Measurements from ENCODE around the gene ARHGEF38.
"Not testable (repeated sequence)": the region's sequence is repeated elsewhere in the genome, so short reads cannot be mapped to it uniquely, and the experiment has no call there.

The ARHGEF38 gene

DNA sequence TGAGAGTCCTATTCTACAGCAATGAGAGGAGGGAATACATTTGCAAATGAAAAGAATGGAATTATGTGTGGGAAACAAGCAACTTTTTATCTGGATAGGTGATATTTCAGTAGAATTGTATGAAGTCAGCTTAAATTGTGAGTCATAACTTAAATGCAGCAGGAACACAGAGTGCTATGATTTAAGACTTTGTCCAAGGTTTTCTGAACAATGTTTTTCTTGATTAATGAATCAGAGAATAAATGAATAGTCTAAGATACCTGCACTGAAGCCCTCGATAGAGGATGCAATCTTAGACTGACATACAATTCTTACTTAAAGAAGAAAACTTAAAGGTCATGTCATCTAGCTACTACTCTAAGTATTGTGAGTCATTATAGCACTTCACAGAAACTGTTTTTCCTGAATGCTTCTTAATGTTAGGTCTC lies 8.0 kb downstream of the ARHGEF38 start:
- no peak for DNase-seq (ENCODE audit: low read depth in 2 of 2)

DNA sequence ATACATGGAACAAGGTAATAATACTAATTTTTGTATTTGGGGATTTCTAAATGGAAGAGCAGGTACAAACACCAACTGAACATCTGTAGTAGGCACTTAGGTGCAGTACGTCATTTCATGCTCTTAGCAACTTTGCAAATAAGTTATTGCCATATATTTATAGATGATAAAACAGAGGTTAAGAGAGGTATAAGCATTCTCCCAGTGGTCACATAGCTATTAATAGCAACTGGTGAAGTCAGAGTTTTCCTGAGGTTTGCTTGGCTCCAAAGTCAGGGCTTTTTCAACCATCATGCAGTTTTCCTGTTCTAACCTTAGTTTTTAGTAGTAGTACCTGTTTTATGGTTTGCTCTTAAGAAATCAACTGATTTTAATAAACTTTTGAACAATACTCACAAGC lies 10.9 kb downstream of the ARHGEF38 start:
- no peak for DNase-seq (ENCODE audit: low read depth in 2 of 2)

GRCh38 chr4:105568584-105568983 lies 16.2 kb downstream of the ARHGEF38 start:
- no peak for DNase-seq (ENCODE audit: low read depth in 2 of 2)

DNA sequence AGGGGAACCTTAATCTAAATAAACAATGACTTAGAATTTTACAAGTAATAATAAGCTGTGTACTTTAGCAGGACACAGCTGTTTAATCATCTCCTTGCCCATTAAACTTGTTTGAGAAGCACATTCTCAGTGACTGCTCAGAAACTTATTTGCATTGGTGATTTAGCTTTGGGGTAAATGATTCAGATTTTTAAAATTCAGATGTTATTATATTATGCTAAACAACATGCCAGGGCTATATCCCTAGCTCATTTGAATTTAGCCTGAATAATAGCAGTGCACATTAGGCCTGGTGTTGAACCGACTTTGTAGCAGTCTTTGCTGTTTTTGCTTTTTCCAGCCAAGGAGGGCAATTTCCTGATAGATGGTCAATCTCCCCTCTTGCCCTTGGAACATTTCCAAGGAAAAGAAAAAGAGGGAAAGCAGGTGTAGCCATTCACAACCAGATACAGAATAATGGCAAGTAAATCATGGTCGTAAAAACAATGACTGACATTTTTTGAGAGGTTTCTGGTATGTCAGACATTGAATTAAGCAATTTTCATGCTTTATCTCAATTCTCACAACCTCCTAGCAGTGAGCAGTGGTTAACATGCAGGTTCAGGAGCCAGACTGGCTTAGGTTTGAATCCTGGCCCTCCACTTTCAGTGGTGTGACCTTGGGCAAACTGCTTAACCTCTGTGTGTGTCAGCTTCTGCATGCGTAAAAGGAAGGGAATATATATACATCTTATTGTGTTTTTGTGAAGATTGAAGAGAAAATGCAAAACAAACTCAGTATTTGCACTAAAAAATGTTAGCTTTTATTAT lies 16.8 kb downstream of the ARHGEF38 start:
- no peak for DNase-seq (ENCODE audit: low read depth in 2 of 2)

DNA sequence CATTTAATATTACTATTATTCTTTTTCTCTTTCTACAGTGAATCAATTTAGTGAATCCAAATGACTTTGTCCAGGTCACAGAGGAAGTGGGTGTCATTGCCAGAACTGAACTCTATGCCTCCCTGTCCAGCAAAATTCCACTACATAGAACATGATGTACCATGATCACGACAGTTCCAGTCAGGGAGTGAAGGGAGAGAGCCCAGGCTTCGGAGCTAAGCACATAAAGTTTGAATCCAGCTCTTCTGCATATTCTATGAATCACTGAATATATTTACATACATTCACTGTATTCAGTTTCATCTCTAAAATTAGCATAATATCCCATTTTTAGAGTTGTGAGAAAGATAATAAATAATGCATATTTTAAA lies 17.4 kb downstream of the ARHGEF38 start:
- no peak for DNase-seq (ENCODE audit: low read depth in 2 of 2)

DNA sequence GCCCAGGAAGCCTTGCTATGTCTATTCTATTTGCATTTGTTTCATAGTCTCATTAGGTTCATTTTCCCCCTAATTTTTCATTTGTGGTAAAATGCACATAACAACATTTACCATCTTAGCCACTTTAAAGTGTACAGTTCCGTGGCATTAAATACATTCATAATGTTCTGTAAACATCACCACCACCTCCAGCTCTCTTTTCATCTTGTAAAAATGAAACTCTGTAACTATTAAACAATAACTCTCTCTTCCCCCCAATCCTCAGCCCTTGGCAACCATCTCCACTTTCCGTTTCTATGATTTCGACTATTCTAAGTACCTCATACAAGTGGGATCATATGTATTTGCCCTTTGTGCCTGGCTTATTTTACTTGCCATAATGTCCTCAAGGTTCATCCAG lies 19.9 kb downstream of the ARHGEF38 start:
- DNase-seq (ENCODE audit: low read depth in 2 of 2), result no peak

DNA sequence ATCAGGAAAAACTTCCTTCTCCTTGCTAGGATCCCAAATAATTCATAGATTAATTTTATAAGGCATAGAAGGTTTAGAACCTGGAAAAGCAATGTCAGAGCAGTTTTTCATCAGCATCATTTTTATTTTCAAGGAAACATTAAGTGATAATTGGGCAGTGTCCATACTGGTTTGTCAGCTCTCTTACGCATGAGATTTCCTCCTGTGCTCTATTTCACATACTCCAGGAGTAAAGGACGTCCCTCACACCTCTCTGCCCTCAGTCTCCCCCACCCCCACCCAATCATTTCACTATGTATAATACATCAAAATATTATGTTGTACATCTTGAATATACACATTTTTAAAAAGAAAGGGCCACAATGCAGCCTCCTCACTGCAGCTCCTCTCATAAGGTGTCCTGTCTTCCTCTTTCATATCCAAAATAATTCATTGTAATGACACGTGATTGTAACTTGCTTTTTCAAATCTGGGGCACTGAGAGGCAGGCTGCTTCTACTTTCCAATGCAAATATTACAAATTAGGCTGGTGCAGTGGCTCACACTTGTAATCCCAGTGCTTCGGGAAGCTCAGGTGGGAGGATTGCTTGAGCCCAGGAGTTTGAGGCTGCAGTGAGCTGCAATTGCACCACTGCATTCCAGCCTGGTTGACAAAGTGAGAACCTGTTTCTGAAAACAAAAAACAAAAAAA lies 34.4 kb downstream of the ARHGEF38 start:
- DNase-seq (ENCODE audit: low read depth in 2 of 2), result no peak

GRCh38 chr4:105587841-105588240 lies 35.4 kb downstream of the ARHGEF38 start:
- DNase-seq (ENCODE audit: low read depth in 2 of 2), result no peak

DNA sequence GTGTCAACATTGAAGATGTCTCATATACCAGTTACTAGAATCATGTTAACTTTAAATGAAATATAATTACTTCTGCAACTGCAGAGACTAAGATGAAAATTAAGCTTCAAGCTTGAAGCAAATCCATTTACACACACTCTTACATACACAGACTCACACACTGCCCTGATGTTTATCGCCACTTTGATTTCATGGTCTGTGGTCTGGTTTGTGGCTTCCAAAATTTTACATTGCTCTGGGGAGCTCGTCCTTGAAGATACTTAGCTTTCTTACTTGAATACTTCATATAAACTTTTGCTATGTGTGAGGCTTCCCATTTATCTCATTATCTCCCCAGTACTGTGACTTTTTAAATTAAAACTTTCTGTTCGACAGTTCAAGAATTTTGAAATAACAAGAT lies 35.8 kb downstream of the ARHGEF38 start:
- no peak for DNase-seq (ENCODE audit: low read depth in 2 of 2)

DNA sequence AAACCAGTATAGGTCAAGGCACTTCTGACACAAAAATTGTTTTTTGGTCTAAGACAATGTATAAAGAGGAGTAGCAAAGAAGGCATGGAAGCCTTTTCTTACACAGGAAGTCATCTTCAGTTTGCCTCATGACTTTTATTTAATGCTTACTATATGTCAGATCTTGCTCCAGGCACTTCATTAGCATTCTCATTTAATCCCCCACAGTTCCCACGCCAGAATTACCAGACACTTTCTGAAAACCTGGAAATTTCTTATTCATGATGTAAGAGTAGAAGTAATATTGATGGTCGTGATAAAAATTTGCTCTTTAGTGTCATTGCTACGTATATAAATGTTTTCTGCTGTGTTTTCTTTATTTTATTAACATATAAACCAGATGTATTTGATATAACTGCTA lies 39.2 kb downstream of the ARHGEF38 start:
- DNase-seq (ENCODE audit: low read depth in 2 of 2), result no peak

- DNase-seq (ENCODE audit: low read depth in 2 of 2), result no peak
These were observed 41.9 kb downstream of the ARHGEF38 start for GRCh38 chr4:105594099-105595010.

- DNase-seq (ENCODE audit: low read depth in 2 of 2), result no peak
These were observed 44.3 kb downstream of the ARHGEF38 start for GRCh38 chr4:105596684-105597083.

DNA sequence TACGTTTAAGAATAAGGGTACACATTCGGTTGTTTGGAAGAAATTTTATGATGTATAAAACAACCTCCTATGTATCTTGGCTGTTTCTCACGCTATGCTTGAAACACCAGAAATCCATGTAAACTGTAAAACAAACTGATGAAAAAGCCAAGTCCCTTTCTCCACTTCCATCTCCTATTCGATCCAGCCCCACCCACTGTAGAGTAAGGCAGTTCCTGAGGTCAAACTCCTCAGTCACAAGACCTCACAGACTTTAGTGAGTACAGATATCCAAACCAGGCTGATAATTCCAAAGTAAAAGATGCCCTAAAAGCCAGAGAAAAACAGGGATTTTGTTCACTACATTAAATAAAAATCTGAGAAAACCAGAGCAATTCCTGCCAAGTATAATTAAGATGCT lies 45.6 kb downstream of the ARHGEF38 start:
- no peak for DNase-seq (ENCODE audit: low read depth in 2 of 2)

DNA sequence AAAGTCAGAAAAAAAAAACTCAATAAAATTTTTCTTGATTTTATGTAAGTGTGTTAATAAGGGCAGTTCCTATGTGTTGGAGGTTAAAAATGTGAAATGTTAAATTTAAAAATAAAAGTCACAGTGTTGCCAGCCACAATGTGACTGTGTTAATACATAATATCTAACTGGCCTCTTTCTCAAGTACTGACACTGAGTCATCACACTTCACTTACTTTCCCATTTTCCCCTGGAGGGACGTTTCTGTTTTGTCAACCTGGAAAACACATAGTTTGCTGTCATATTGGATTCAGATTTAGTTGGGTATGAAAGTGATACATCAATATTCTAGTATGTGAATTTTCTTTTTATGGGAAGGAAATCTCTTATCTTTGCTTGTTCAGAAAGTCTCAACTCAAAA lies 46.4 kb downstream of the ARHGEF38 start:
- DNase-seq (ENCODE audit: low read depth in 2 of 2), result no peak

DNA sequence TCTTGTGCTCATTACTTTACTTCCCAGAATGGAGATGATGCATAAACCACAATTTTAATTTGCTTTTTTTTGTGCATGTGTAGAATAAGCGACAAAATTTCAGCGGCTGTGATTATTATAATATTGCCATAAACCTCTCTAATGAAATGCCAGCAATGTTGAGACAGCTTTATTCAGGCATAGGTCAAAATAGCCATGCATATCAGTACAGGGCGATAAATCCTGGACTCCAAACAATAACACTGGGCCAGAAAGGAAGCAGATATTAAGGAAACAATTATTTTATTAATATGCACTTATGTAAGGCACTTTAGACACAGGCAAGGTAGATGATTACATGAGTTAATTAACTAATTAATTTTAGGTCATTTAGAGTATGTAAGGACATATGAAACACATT lies 47.1 kb downstream of the ARHGEF38 start:
- DNase-seq (ENCODE audit: low read depth in 2 of 2), result no peak

GRCh38 chr4:105599932-105600655 lies 47.7 kb downstream of the ARHGEF38 start:
- no peak for DNase-seq (ENCODE audit: low read depth in 2 of 2)

DNA sequence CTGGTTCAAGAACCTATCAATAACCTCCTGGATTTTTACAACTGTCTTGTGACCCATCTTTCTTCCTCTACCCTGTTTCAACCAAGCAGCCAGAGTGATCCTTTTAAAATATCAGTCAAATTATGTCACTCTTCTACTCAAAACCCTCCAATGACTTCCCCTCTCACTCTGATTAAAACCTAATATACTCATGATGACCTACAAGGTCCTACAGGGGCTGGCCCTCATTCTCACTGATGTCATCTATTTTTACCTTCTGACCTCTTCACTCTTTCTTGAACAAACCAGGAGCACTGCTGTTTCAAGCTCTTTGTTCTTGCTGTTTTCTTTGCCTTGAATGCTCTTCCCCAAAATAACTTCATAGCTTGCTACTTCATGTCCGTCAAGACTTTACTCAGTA lies 48.5 kb downstream of the ARHGEF38 start:
- DNase-seq (ENCODE audit: low read depth in 2 of 2), result no peak

DNA sequence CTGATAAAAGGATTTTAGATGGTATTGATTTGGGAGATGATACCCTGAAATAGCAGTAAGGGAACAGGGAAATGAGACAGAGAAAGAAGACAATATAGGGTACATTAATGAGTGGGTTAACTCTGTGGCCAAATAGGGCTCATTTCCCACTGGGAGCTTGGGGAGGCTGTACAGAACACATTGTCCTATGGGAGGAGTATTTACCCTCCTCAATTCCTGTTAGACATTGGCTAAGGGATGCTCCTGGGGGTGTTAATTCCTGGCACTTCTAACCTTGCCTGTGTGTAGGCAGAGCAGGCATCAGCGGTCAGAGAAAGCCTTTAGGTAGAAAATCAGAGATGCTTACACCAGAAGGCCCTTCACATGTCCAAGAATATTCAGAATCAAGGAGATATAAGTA lies 49.0 kb downstream of the ARHGEF38 start:
- DNase-seq (ENCODE audit: low read depth in 2 of 2), result no peak

DNA sequence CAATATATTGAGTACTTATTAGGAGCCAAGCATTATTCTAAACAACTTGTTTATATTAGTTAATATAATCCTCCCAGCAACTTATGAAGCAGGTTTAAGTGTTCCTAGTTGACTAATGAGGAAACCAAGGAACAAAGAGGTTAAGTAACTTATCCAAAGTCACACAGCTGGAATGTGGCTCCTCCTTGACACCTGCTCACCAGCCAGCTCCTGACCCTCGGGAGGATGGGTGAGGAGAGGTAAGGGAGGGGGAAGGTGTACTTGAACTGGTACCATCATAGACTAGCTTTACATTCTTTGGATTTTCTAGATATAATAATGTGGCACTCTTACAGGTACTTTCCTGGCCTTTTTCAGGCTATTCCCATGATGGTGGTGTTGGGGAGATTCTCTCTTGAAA lies 50.7 kb downstream of the ARHGEF38 start:
- DNase-seq (ENCODE audit: low read depth in 2 of 2), result no peak

DNA sequence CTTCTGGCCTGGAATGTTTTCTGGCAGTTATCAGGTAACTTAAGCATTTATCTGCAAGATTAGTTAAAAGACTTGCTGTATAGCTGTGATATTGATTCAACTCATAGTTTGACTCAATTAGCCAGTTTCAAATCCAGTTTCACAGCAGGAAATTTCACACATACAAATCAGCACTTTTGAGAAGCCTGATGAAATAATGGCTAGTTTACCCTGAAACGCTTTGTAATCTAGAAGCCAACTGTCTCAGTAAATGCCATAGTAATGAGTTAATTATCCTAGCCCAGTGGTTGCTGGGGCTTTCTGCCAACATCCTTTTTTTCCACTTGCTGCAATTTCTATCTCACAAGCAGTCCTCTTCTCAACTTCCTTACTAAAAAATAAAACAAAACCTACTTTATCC lies 53.1 kb downstream of the ARHGEF38 start:
- DNase-seq (ENCODE audit: low read depth in 2 of 2), result no peak

- DNase-seq (ENCODE audit: low read depth in 2 of 2), result no peak
These were observed 55.5 kb downstream of the ARHGEF38 start for GRCh38 chr4:105607876-105608275.

- not testable (repeated sequence) for DNase-seq (ENCODE audit: low read depth in 2 of 2)
These were observed 57.4 kb downstream of the ARHGEF38 start for GRCh38 chr4:105609819-105610218.
